ENCODE results near the gene XYLT2.
"Not testable (repeated sequence)": the region's sequence is repeated elsewhere in the genome, so short reads cannot be mapped to it uniquely, and the experiment has no call there.

Gene XYLT2

DNA sequence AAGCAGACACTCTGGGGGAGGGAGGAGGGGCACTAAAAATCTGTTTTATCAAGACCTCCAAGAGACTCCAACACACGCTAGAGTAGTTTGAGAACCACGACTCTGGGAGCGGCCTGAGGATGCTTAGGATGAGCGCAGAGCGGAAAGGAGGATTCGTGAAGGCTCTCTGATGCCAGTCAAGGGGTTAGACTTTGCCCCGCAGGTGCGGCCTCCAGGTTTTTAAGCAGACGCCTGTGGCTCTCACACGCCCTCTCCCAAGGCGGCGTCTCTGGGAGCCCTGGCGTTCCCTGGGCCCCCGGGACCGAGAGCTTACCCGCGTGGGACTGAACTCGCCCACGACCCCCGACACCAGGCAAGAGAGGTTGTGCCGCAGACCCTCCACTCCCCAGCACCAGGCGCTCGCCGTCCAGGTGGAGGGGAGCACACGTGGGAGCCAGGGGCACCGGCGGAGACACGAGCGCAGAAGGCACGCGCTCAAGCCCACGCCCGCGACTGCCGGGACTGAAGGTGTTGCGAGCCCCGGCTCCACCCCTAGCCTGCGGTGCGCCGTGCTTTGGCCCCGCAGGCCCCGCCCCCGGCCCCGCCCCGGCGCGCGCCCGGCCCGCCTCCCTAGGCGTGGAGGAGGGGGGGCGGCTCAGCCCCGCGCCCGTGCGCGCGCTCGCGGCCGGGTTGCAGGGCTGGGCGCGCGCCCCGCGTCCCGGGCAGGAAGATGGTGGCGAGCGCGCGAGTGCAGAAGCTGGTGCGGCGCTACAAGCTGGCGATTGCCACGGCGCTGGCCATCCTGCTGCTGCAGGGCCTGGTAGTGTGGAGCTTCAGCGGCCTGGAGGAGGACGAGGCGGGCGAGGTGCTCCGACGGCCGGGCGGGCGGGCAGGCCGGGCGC, at the start of gene XYLT2:
XYLT2 (plus strand) TSS at position 695 of the 881 bp plus-strand sequence; CDS start at position 710, 15 bp downstream.
- in situ Hi-C loops (cut with MboI; ENCODE audit: low sequenced_read_pairs): no loop called here

DNA sequence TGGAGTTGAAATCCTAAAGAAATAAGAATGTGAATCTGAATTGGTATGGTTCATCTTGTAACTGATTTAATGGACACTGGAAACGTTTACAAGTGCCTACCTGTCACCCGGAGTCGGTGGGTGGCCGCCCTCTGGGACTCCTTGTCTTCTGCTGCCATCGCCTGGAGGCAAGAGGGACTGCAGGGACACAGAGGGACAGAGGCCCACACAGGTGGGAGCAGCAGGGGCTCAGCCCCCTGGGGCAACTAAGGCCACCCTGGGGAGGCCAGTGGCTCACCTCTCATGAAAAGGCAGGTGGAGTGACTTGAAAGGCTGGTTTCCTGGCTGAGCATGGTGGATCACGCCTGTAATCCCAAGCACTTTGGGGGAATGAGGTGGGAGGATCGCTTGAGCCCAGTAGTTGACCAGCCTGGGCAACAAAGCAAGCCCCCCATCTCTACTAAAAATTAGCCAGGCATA, 48.5 kb upstream of the XYLT2 start:
- in situ Hi-C loops (cut with MboI; ENCODE audit: low sequenced_read_pairs): no loop called here

DNA sequence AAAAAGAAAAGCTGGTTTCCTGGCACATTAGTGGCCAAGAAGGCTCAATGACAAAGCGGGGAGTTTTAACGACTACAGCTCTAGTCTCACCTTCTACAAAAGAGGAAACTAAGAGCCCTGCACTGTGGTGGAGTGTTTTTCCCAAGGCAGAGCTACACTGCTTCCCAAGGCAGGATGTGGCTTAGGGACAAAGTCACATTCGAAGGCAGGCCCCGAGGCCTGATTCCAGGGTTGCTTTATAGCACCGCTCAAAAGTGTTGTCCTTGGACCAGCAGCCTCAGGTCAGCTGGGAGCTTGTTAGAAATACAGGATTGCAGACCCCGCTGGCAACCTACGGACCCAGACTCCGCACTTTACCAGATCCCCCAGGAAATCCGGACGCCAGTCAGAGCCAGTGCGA, 47.9 kb upstream of the XYLT2 start:
- in situ Hi-C loops (cut with MboI; ENCODE audit: low sequenced_read_pairs): no loop called here

GRCh38 chr17:50299776-50300175, 46.1 kb upstream of the XYLT2 start:
- in situ Hi-C loops (cut with MboI; ENCODE audit: low sequenced_read_pairs): no loop called here

- in situ Hi-C loops (cut with MboI; ENCODE audit: low sequenced_read_pairs): not testable (repeated sequence)
Measured at GRCh38 chr17:50300824-50301223, 45.1 kb upstream of the XYLT2 start.

DNA sequence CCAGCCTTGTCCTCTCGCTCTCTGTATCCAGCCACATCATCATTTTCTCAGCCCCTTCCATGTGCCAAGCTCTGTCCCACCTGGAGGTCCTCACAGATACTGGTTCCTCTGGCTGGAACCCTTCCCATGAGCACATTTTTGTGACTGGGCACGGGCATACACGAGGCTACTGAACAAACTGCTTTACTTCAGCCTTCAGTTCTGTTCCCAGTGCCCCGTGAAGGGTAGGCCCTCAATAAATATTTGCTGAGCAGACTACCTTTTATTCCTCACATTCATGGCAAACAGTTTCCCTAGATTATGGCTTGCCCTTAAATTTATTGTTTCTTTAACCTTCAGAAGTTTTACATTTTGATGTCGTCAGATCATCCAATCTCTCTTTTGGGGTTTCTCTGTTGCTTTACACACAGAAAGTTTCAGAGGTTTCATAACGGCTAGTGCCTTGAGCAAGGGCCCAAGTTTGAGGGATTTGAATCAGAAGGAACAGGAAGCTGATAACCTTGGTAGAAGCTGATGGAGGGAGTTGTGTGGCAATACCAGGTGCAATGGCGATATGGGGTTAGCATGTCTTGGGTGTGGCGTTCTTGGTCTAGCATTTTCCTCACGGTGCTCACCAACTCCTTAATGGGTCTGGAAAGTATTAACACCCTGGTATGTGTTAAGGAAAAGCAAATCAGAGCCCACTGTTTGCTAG, 43.9 kb upstream of the XYLT2 start:
- in situ Hi-C loops (cut with MboI; ENCODE audit: low sequenced_read_pairs): no loop called here

- in situ Hi-C loops (cut with MboI; ENCODE audit: low sequenced_read_pairs): no loop called here
Measured at GRCh38 chr17:50303051-50303450, 42.9 kb upstream of the XYLT2 start.

DNA sequence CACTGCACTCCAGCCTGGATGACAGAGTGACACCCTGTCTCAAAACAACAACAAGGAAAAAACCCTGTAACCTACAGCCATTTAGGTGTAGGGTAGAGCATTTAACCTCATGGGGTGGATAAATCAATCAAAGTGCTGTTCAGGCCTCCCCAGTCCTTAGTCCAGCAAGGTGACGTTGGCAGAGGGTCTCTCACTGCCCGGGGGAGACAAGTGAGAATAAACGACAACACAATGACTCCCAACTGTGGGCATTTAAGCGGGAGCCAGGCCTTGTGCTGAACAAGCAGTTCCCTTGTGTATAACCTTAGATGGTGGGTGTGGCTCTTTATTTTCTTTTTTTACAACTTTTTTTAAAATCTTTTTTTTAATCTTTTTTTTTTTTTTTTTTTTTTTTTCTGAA, 42.3 kb upstream of the XYLT2 start:
- in situ Hi-C loops (cut with MboI; ENCODE audit: low sequenced_read_pairs): no loop called here

DNA sequence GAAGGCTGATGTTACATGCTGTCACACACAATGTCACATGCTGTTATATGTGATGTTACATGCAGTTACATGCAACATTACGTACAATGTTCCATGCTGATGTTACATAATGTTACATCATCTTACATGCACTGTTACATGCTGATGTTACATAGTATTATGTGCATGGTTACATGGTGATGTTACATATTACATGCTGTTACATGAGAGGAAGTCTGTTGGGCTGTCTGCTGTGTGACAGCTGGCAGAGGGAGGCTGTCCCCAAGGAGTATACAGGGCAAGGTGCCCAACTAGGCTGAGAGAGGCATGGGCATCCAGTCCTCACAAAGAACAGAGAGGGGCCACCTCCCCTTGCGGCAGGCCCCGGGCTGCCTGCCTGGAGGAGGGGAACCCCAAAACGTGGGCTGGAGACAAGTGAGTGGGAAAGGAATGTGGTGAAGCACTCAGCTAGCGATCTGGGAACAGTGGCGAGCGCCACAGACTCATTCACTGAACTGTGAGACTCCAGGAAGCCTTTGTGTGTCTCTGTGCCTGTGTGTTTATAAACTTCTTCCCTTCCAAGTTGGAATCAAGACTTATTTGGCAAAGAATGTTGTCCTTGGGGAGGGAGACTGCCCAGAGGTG, 41.0 kb upstream of the XYLT2 start:
- in situ Hi-C loops (cut with MboI; ENCODE audit: low sequenced_read_pairs): no loop called here

GRCh38 chr17:50307654-50308053, 38.3 kb upstream of the XYLT2 start:
- in situ Hi-C loops (cut with MboI; ENCODE audit: low sequenced_read_pairs): no loop called here

DNA sequence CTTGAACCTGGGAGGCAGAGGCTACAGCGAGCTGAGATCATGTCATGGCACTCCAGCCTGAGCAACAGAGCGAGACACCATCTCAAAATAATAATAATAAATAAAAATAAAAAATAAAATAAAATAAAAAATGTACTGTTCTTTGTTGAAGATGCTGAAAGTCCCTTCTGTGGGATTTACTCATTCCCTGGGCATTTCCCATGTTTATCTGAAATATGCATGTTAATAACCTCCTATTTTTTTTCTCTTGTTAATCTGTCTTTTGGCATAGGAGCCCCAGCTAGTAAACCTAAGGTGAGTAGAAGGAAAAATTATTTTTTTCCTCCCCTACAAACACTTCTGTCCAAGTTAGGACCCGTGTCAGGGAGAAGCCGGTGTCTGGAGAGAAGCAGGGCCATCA, 37.3 kb upstream of the XYLT2 start:
- in situ Hi-C loops (cut with MboI; ENCODE audit: low sequenced_read_pairs): no loop called here

GRCh38 chr17:50310455-50311111, 35.3 kb upstream of the XYLT2 start:
- in situ Hi-C loops (cut with MboI; ENCODE audit: low sequenced_read_pairs): no loop called here

DNA sequence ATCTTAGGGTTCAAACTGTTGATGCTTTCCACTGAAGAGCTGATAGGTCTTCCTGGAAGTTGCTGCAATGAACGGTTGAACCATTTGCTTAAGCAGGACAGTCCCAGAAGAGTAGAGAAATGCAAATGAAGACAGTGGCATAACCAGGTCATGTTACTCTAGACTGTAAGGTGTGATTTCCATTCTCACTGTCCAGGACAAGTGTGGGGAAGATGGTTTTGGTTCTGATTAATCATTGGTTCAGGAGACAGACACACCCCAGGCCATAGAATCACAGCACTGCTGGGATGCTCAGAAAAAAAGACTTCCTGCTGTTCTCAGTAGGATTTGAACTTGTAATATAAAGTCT, 34.8 kb upstream of the XYLT2 start:
- in situ Hi-C loops (cut with MboI; ENCODE audit: low sequenced_read_pairs): no loop called here

DNA sequence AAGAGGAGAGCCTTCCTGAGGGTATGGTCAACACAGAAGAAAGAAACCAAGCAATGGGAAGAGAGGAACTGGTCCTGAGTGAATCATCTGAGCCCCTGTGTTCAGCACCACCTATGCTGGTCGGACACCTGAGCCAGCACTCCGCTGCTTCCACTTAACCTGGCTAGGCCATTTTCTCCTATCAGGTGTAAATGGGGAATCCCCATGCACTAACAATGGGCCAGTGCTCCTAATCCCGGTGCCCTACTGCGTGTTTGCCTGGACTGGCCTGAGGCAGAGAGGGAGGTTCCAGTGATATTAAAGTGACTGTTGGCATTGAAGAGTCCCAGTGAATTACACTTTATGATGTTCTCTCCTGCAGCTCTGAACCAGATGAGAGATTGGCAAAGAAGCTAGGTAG, 34.4 kb upstream of the XYLT2 start:
- in situ Hi-C loops (cut with MboI; ENCODE audit: low sequenced_read_pairs): no loop called here

- in situ Hi-C loops (cut with MboI; ENCODE audit: low sequenced_read_pairs): no loop called here
Measured at GRCh38 chr17:50312308-50312707, 33.6 kb upstream of the XYLT2 start.

DNA sequence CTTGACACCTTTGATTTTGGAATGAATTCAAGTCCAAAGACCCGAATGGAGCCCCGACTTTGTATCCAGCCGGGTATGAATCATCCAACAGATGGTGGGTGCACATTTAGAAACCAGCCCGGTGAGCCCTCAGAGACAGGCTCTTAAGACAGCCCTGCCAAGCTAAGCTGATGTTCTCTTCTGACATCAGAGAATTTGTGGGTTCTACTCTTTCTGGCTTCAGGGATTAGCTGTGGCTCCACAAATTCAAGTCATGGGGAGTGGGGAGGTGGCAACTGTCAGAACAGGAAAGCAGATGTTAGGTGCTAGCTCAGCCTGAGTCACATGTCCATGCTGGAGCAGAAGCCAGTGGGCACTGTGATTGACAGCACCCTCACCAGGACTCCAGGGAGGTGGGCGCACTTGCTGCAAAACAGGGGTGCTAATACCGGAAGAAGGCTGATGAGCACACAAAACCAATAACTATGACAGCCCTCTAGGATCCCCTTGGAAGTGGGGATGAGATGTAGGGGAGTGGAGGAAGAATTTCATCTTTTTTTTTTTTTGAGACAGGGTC, 31.4 kb upstream of the XYLT2 start:
- in situ Hi-C loops (cut with MboI; ENCODE audit: low sequenced_read_pairs): no loop called here

- in situ Hi-C loops (cut with MboI; ENCODE audit: low sequenced_read_pairs): no loop called here
Measured at GRCh38 chr17:50316016-50316587, 29.8 kb upstream of the XYLT2 start.

GRCh38 chr17:50316660-50317059, 29.3 kb upstream of the XYLT2 start:
- in situ Hi-C loops (cut with MboI; ENCODE audit: low sequenced_read_pairs): not testable (repeated sequence)

- in situ Hi-C loops (cut with MboI; ENCODE audit: low sequenced_read_pairs): no loop called here
Measured at GRCh38 chr17:50317121-50317520, 28.8 kb upstream of the XYLT2 start.

- in situ Hi-C loops (cut with MboI; ENCODE audit: low sequenced_read_pairs): no loop called here
Measured at GRCh38 chr17:50318501-50319285, 27.2 kb upstream of the XYLT2 start.

Data from HL-60/S4 treated with retinoic acid at 250 ng/mL for 4 days and 3 days (cell line).